DMS114 treated with DMSO at 0.1 percent for 48 hours (cell line): ENCODE data around the gene OCIAD1.
"Not testable (repeated sequence)": the region's sequence is repeated elsewhere in the genome, so short reads cannot be mapped to it uniquely, and the experiment has no call there.

Source experiments
- DNase-seq: peaks from one replicate; lab custom pipeline; 2025; ENCODE audit not compliant: unreplicated experiment; lab: John Stamatoyannopoulos, UW

Gene OCIAD1, protein sequence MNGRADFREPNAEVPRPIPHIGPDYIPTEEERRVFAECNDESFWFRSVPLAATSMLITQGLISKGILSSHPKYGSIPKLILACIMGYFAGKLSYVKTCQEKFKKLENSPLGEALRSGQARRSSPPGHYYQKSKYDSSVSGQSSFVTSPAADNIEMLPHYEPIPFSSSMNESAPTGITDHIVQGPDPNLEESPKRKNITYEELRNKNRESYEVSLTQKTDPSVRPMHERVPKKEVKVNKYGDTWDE

DNA sequence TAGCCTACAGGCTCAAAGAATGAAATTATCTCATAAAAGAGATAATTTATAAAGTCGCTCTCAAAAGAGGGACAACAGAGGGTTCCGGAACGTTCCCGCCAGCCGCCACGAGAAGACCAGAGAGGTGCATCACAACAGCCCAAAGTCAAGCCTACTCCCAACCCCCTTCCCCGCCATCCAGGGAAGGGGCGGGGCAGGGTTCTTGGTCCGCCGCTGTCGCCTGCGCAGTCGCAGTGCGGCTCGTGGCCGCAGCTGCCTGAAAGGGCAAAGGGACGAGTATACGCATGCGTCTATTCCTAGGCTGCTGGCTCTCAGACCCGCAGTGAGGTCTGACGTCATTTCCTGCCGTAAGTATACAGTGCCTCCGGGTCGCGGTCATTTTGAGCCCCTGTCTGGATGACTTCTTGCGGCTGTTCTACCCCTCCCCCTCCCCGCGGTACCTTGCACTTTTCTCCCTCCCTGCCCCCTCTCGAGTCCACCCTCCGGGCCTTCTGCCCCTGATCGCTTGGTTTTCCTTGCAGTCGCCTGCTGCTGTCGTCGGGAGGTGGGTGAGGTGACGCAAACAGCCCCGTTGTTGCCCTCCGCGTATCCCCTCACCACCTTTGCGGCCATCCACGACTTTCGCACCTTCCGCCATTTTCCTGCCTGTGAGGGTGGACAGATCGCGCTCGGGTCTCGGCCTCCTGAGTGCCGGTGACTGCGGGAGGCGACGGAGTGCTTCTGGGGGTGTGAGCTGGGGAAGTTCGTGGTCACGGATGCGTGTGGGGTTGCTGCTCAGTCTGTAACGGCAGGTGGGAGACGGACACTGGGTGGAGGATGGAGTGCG lies at the start of gene OCIAD1:
Gene OCIAD1 (plus strand): TSS at position 383 of the 826 bp plus-strand sequence. CDS start 1,537 bp downstream, outside the sequence.
- peak; percentile 96 for DNase-seq

DNA sequence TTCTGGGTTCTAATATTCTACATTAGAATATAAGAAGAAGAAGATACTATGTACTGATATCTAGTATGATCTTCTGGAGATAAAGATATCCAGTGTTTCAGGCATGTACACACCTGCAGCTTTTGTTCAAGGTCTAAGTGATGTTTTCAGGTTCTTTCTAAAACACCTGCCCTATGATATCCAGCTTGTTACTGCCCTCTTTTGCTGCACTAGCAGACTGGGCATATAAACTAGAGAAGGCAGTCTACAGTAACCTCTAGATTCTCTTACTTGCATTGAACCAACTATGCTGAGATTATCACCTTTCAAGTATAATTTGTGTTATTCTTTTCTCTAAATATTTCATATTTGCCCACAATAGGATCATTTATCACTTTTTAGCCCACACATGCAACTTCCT lies 48.9 kb upstream of the OCIAD1 start:
- DNase-seq: no peak

DNA sequence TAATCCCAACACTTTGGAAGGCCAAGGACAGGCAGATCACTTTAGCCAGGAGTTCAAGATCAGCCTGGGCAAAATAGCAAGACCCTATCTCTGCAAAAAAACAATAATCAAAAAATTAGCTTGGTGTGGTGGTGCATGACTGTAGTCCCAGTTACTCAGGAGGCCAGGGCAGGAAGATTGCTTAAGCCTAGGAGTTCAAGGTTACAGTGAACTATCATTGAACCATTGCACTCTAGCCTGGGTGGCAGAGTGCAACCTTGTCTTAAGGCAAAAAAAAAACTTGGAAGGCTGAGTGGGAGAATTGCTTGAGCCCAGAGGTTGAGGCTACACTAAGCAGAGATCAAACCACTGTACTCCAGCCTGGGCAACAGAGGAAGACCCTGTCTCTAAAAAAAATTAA lies 45.6 kb upstream of the OCIAD1 start:
- no peak for DNase-seq

DNA sequence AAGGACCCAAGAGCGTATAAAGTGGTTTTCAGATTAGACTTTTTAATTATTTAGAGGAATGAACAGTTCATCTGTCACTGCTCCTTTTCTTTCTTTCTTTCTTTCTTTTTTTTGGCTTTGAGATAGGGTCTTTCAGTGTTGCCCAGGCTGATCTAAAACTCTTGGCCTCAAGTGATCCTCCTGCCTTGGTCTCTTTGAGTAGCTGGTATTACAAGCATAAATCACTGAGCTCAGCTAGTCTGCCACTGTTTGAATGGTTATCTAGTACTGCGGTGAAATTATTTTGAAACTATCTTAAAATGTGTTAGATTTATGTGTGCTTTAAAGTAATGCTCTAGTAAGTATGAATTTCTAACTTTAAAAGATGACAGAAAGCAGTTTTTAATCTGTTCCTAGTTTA lies 44.3 kb upstream of the OCIAD1 start:
- DNase-seq: no peak

DNA sequence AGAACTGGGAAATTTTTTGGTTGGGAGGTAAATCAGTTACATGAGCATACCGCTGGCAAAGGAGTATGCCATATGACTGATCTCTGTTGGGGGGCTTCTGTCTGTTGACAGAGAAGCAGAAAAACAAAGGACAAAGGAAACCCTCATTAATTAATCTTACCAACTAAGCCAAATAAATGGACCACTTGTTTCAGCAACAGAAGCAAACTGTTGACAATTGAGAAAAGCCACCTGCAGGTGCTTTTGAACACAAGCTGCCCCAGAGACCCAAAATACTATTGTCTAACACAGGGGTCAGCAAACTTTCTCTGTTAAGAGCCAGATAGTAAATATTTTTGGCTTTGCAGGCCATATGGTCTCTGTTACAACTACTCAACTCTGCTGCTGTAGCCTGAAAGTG lies 43.8 kb upstream of the OCIAD1 start:
- no peak for DNase-seq

DNA sequence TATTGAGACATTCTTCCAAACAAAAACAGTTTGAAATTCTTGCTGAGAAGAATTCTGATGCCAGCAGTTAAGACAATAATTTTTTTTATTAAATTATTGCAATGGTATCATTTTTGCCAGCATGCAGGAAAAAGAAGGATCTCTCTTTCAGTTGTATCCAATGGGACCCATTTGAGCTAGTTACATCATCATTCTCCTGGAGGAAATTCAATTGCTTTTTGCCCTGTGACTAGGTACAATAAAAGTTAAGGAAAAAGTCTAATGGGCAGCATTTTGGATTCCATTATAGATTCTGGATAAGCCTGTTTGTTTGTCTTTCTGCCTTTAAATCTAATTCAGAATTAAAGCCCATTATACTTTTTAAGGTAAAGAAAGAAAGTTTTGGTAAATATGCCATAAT lies 40.3 kb upstream of the OCIAD1 start:
- no peak for DNase-seq

DNA sequence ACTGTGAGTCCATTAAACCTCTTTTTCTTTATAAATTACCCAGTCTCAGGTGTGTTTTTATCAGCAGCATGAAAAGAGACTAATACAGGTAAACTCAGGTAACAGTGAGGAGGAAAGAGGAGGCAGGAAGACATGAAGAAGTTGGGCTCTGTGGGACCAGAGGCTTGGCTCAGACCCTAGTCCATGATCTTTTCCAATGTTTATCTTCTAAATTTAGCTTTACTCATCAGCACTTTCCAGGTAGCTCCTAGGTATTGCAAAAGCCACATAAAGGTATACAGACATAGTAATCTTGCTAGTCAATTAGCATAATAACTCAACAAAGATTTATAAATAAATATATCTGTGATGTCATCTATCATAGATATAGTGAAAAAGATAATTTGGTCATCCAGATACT lies 39.6 kb upstream of the OCIAD1 start:
- no peak for DNase-seq

DNA sequence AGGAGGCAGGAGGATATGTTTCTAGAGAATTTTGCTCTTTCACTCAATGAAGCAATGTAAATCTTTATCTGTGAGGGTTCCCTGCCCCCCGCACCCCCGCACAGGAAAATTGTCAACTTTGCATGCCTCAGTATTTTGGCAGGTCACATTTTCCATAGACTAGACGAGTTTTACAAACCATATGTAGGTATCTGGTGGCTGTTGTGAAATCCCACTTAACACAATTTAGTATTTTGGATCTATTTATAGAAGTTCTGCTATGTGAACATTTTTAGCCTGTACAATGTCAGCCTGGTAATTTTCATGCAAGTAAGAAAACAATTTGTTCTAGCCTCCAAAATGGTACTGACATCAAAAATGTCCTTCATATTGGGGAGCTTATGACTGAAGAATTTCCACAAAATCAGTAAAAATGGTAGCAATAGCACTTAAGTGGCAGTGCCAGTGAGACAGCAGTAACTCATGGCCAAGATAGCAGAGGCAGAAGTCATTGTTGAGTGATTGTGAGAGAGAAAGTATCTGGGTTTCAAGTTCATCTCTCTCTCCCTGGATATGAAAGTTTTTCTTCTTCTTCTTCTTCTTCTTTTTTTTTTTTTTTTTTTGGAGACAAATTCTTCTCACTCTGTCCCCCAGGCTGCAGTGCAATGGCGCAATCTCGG lies 38.4 kb upstream of the OCIAD1 start:
- no peak for DNase-seq

DNA sequence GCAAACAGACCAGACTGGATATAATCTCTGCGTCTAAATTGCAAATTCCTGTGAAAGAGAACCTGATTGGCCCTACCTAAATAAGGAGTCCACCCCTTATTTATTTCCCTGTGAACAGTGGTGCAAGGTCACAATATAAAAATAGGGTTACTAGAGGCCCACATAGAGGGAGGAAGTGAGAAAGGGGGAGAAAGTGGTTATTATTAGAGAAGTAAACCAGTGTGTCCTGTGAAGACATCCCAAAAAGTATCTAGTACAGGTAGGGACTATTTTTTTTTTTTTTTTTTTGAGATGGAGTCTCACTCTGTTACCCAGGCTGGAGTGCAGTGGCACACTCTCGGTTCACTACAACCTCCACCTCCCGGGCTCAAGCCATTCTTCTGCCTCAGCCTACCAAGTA lies 35.8 kb upstream of the OCIAD1 start:
- no peak for DNase-seq

DNA sequence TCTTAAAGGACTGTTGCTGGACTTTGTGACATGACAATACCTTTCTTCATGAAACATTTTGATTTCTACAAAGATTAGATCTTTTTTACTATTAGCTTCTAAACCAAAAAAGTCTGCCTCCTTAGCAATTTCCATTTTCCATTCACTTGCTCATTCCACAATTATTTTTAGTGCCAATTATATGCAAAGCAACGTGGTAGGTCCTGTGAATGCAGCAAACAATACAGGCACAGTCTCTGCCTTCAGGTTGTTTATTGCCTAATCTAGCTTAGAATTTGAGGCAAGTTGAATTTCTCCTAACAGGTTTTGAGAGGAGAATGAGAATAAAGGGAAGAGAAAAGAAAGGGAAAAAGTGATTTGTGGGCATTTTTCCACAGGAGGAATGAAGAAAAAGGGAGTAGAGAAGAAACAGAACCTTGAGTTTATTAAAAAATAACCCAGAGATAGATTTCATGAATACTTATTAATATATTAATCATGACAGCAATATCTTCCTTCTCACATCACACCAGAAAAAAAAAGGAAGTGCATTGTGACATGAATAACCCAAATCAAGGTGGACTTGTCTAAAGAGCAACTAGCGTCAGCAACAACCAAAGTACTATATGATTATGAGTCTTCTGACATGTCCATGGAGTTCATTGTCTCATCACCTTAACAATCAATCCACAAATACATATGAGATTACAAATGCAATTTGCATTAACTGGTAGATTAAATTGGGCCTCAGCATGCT lies 34.5 kb upstream of the OCIAD1 start:
- DNase-seq: no peak

DNA sequence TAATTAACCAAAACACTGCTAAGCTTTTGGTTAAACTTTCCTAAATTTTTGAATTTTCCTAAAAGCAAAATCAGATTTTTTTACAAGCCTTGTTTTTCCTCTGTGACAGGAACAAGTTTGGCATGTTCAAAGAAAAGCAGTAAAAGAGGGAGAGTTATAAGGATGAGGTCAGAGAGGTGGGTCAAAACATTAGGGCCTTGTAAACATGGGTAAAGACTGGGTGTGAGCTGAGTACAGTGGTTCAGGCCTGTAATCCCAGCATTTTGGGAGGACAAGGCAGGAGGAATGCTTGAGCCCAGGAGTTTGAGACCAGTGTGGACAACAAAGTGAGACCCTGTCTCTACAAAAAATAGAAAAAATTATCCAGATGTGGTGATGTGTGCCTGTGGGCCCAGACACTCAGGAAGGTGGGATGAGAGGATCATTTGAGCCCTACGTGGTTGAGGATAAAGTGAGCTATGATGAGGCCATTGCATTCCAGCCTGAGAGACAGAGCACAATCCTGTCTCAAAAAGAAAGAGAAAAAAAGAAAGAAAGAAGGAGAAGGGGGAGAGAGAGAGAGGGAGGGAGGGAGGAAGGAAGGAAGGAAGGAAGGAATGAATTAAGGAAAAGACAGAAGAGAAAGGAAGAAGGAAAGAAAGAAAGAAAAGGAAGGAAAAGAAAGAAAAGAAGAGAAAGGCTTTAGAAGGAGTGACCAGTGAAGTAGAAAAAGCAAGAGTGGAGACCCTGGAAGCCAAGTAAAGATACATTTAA lies 33.8 kb upstream of the OCIAD1 start:
- DNase-seq: no peak

DNA sequence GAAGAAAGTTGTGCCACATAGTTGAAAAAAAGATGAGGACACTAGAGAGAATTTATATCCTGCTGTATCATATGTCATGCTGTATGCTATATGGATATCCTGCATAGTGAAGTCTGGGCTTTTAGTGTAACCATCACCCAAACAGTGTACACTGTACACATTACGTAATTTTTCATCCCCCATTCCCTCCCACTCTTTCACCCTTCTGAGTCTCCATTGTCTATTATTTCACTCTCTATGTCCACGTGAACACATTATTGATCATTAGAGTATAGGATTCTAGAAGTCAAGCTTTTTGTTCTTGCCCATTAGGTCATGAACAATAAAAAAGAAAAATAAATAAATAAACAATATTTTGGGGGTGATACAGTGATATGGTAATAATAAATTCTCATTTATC lies 32.8 kb upstream of the OCIAD1 start:
- DNase-seq: no peak

DNA sequence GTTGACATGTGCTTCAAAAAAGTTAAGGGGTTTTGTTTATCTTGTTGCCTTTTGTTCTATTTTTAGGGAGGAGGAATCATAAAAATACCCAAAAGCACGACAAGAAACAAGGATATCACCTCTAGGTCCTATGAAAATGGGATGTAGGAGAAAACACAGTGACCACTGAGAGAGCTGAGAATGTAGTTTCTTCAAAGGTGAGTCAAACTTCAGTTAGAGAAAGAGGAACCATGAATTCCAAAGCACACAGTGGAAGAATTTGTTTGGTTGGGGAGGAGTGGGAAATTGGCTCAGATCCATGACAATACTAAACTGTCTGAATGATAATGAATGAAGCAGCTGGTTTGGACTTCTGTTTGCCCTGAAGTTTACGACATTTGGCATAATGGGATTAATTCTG lies 31.7 kb upstream of the OCIAD1 start:
- no peak for DNase-seq

DNA sequence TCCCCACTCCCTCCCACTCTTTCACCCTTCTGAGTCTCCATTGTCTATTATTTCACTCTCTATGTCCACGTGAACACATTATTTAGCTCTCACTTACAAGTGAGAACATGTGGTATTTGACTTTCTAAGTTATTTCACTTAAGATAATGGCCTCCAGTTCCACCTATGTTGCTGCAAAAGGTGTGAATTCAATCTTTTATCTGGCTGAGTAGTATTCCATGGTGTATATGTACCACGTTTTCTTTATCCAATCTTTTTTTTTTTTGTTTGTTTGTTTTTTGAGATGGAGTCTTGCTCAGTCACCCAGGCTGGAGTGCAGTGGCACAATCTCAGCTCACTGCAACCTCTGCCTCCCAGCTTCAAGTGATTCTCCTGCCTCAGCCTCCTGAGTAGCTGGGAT lies 30.7 kb upstream of the OCIAD1 start:
- not testable (repeated sequence) for DNase-seq

DNA sequence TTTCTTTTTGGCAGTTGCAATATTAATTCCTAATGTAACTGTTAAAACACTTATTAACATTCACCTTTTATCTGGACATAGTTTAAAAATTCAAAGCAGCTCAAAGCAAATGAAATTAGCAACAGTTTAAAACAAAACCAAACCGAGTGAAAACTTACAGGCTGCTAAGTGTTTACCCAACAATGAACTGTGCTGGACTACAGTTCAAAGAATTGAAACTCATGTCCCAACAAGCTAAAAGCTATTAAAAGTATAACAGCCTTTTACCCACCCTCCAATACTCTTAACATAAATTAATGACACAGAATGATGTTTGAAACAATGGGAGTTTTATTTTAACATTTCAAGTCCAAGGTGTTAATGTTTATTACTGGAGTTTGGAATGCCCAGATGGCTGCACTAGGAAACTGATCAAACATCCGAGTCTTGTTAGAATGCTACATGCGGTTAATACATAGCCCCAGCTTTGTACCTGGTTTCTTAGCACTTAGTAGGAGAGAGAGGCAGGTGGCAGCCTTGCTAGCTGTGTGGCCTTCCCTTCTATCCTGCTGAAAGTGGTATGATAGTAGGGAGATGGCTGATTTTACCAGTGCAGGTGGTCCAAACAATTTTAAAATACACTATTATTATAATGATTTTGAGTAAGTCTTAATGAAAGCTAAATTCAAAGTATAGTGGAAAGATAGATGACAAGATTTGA lies 29.7 kb upstream of the OCIAD1 start:
- no peak for DNase-seq

DNA sequence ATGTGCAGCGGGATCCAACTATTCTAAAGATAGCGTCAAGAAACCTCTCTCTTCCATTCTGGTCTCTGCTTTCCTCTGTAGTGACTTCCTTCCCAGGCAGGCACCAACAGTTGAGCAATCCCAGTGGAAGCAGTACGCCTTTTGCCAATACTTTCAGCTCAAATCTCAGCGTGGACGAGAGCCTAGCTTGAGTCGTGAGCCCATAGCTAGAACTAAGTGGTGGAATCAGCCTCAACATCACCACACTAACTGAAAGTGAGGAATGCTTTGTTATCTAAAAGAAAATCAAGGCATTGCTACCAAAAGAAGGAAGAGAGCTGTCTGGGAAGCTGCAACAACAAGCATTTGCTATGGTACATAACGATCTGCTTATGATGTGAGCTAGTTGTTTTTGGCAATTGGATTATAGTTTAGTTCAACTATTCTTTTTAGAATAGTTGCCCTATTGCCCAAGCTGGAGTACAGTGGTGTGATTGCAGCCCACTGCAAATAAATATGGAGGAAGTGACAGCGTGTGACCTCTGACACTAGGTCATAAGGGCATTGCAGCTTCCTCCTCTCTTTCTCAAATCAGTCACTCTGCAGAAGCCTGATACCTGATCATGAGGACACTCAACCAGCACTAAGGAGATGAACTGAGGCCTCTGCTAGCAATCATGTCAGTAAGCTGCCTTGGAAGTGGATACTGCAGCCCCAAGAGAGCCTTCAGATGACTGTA lies 26.1 kb upstream of the OCIAD1 start:
- DNase-seq: no peak

DNA sequence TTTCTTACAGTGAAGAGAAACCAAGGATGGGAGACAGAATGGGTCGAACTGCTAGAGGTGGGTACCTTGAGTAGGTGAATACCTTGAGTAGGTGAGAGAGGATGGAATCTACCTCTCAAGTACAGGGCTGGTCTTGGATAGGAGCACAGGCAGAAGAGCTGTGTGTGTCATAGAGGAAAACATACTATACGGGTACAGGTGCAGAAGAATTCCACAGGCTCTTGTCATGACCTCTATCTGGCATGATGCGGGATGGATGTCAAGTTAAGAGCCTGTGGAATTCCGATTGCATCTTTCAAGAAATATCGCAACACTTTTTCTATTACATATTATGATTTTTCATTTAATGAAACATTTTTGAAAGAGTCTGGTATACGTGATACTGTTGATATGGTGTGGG lies 18.0 kb upstream of the OCIAD1 start:
- DNase-seq: no peak

DNA sequence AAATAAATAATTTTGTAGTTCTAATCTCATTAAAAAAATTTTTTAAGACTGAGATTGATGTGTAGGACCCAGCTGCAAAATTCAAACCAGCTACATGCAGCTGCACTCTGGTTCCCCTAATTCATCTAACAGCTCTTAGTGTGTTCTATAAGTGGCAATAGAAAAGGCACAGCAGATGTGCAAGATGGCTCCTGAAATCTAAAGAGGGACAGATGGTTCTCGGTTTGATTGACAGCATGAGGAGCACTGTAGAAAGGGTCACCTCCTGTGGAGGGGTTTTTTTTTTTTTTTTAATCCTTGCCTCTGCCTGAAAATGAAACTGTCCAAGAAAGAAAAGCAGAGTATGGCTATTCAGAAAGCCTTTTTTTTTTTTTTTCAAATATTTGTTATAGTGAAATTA lies 16.9 kb upstream of the OCIAD1 start:
- no peak for DNase-seq

DNA sequence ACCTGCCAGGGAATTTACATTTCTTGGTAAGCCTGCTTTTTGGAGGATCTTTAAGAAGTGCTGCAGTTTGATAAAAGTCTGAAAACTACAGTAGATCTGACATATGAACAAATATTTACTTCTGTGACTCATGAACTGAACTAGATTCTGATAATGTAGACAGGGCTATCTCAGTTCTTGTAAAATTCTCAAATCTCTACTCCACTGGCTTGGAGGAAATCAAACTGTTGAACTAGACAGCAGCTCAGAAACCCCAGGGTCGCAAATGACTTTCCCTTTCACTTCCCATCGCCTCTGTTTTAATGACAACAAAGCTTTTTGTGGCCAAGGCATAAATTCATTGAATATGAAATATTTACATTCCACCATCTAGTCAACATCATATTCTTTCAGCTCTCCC lies 15.4 kb upstream of the OCIAD1 start:
- DNase-seq: no peak

DNA sequence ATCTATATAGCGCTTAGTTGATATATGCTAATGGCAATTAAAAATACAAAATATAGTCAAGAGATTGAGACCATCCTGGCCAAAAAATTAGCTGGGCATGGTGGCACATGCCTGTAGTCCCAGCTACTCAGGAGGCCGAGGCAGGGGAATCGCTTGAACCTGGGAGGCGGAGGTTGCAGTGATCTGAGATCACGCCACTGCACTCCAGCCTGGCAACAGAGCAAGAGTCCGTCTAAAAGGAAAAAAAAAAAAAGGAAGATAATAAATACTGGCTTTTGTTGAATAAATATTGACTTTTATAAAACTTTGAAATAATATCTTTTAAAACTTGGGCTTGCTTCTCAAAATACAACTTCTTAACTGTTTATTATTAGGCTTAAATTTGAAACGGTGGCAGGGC lies 14.6 kb upstream of the OCIAD1 start:
- not testable (repeated sequence) for DNase-seq
